HG02610 (cell line): Measurements from ENCODE around the gene IFI27L2.

Experiments
- ATAC-seq: cut with Tn5 transposase; IDR thresholded peaks from one replicate; pipeline ENCODE4 v1.9.1; 2021; ENCODE audit warnings: mild to moderate bottlenecking, moderate library complexity; ENCODE audit not compliant: unreplicated experiment

Gene IFI27L2

DNA sequence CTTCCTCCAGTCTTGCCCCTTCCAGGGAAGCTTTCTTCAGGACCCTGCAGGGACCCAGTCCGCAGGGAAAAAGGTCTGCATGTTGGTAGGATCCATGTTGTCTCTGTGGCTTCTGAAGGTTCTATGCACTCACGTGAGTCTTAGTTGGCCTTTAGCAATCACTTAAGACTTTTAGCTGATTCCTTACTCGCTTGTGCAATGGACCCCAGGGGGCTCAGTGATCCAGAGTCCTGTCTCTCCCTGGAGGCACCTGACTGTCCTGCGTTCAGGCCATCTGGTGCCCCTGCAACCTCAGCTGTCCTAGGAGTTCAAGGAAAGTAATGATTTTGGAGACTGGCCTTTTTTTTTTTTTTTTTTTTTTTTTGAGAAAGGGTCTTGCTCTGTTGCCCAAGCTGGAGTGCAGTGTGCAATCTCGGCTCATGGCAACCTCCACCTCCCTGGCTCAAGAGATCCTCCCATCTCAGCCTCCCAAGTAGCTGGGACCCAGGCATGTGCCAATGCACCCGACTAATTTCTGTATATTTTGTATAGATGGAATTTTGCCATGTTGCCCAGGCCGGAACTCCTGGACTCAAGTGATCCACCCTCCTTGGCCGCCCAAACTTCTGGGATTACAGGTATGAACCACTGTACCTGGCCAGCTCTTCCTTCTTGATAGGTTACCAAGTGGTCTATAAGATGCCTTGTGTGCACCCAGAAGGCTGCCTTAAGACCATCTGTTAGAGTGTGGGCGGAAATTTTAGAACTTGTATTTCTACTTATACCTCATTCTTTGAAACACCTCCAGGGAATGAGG, 4.6 kb downstream of the IFI27L2 start:
- no peak for ATAC-seq

DNA sequence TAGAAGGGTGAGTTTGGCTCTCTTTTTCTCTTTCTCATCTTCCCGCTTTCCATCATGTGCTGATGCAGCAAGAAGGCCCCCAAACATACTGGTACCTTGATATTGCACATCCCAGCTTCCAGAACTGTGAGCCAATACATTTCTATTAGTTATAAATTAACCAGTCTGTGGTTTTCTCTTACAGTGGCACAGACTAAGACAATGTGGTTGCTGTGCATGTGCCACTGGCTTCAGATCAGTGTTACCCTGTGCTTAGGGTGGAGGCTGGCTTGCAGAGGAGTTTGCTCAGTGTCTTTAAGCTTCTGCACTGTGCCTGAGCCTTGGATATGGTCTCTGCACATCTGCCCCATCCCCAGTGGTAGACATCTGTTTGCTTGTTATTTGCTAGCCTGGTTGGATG, 5.5 kb downstream of the IFI27L2 start:
- ATAC-seq = no peak

DNA sequence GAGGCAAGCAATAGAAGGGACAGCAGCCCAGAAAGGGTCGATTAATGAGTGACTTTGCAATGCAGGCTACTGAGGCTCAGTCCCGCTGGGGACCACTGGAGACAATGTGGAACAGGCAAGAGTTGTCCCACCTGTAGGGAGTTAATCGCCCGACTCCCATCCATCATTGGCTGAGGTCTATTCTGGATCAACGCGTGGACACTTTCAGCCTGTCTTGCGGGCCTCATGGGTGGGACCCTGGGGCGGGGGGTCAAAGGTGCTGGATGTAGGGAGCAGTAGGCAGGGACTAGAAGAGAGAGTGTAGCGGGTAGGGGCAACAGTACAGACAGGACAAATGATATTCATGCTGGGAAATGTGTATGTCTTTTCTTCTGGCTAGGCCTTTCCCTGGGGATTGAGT, 6.1 kb downstream of the IFI27L2 start:
- ATAC-seq = no peak

DNA sequence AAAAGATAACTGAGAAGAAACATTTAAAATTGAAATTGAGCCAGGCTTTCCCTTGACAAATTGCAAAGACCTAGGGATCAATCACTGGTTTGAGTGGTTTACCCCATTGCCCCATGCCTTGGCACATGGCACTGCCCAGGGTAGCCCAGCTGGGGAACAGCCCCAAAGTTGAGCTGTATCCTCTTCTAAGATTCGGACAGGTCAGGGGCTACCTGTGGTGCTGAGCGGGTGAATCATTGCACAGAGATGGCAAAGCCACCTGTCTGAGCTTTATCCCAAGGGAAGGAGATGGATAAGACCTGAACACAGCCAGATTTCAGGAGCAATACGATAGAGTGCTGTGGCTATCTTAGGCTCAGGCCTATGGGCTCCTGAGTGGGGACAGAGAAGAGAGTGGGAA, 7.0 kb downstream of the IFI27L2 start:
- ATAC-seq = no peak

DNA sequence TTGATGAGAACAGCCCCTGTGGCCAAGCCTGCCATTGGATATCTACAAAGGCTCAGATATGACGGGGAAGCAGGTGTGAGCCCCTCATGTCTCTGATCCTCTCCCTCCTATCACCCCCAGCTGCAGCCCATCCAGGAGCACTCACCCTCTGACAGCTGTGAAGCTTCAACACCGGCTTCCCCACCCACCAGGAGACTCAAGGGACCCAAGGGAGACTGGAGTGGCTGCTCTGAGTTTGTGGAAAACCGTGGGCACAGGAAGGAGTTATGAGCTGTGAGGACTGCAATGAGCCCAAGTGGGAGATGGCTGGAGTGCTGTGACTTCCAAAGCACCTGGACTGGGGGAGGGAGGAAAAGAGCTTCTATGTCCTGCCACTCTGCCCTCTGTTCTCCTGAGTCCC, 7.9 kb downstream of the IFI27L2 start:
- no peak for ATAC-seq

DNA sequence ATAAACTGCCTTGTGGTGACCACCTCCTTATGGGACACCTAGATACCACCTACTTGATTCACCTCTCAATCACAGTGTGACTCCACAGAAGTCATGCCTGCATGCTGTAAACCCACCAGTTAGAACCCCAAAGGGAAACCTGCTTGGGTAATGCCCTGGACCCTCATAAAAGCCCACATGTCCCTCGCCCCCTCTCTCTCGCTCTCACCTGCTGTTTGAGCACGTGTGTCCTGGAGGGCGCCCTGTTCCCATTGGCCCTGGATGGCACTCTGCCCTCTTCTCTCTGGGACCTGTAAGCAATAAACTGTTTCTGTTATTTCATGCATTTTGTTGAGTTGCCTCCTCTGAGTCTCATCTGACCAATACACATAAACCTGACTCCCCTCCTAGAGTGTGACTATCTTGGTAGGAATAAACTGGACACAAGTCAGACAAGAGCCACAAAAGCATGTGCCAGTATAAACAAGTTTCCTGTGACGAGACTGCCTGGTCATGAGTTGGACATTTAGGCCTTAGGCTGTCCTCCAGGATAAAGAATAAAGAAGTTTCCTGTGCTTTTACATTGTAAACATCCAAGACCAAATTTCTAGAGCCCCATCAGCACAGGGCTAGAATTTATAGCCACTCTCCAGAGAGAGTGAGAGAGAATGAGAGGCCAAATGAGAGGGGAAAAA, 8.6 kb downstream of the IFI27L2 start:
- no peak for ATAC-seq

DNA sequence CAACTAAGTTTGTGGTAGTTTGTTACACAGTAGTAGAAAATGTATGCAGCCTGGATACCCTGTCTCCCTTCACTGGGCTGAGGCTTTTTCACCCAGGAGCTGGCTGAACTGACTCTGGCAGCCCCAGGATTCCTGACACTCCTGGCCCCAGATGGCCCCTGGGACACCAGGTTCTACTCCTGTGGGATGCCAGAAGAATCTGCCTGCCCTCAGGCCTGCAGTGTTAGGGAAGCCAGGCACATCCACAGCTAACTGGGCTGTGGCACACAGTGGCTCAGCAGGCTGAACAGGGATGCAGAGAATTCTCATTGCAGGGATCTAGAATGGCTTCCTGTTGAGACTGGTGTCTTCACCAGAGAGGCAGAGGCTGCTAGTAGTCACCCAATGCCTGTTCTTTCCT, 10.3 kb downstream of the IFI27L2 start:
- ATAC-seq = no peak

DNA sequence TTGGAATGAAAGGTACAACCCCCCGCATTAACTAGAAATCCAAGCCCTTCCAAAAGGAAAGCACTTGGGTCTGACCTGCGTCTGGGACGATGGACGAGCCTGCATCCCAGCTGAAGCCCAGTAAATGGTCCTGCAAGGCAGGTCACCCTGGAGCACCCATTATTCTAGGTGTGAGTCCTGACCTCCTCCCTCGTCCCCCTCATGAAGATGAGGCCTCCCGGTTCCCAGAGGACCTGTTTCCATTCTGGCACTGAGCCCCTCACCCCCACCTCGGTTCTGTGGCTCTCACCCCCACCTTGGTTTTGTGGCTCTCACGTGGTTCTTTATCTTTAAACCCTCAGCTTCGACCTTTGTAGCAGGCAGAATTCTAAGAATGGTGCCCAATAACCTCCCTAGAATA, 11.5 kb downstream of the IFI27L2 start:
- ATAC-seq = no peak

DNA sequence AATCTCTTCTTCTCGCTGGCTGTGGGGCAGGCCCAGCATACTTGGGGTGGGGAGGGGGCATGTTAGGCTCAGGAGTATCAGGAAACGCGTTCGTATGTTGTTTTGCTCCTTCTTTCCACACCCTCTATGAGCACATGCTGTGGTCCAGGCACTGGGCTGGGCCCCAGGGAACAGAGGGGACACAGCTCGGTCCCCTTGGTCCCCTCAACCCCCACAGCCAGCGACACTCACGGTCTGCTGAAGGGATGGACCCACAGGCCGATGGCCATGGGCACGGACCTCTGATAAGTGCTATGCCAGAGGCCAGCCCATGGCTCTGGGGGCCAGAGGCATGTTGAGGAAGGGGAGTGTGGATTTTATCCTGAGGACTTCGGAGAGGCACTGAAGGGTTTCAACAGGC, 12.7 kb downstream of the IFI27L2 start:
- ATAC-seq = no peak

DNA sequence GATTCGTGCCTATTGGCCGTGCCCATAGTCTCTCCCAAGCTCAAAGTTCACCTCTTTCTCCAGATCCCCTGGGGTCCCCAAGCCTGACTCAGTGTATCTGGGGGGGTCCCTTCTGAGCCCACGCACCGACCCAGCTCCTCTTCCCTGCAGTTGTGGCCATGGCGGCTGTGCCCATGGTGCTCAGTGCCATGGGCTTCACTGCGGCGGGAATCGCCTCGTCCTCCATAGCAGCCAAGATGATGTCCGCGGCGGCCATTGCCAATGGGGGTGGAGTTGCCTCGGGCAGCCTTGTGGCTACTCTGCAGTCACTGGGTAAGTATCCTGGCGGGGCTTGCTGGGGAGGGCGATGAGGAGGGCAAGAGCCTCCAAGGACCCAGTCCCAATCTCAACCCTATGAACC, 13.8 kb downstream of the IFI27L2 start:
- no peak for ATAC-seq

DNA sequence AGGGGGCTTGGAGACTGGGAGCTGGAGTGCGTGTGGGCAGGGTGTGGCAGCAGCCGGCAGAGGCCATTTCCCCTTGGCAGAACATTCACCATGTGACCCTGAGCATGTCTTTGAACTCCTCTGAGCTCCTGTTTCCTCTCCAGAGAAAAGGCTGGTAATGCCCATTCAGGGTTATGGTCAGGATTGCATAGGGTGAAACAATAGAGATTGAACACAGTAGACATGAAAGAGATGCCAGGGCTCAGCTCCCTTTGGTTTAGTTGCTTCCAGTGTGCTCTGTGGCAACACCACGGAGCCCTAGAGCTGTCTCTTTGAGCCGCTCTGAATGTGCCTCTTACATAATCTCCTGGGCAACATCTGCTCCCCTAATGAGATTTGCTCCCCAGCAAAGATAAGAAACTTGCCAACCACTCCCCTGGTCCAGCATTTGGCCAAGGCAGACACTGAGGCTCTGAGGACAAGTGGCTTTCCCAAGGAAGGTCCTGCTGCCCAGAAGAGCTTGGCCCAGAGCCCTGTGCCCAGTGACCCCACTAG, 14.3 kb downstream of the IFI27L2 start:
- ATAC-seq = no peak

DNA sequence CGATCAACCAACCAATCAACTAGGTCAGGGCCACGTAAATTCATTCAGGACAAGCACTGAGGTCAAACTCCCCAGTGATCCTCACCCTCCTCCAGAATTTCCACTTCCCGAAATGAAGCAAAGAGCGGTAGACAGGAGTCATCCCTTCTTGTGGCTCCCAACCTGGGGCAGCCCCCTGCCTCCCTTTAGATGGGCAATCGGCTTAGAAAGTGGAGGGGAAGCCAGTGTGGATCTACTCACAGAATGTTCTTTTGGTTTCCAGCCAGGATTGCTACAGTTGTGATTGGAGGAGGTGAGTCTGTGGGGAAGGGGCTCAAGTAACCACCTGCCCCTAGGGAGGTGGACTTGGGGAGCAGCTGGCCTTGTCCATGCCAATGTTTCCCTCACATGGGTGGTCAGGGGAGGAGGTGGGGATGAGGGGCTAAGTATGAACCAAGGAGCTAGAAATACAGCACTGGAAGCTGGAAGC, 14.8 kb downstream of the IFI27L2 start:
- ATAC-seq = no peak

DNA sequence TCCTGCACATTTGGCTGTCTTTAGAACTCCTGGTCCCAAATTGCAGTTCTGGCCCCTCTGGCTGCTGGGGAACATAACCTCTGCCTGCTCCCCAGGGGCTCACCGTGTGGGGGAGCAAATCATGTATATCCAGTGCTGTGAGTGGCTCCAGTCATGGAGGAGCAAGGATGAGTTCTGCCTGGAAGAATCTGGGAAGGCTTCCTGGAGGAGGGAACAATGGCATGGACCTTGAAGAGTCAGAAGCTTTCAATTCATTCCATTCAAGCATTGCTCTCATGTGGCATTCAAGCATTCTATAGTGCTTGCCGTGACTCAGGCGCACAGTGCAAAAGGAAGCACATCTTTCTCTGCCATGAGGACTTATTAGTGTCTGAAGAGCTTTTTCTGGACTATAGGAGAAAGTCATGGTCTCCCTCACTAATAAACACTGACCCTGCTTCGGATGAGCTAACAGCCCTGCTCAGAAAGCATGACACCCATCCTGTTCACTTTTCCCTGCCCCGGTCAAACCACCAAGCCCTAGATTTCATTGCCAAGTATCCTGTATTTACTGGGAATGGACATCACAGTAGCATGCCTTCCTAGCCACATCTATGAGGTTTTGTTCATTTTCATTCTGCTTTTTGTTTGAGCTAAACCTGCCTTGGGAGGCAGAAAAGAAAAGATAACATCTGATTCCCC, 15.4 kb downstream of the IFI27L2 start:
- no peak for ATAC-seq

DNA sequence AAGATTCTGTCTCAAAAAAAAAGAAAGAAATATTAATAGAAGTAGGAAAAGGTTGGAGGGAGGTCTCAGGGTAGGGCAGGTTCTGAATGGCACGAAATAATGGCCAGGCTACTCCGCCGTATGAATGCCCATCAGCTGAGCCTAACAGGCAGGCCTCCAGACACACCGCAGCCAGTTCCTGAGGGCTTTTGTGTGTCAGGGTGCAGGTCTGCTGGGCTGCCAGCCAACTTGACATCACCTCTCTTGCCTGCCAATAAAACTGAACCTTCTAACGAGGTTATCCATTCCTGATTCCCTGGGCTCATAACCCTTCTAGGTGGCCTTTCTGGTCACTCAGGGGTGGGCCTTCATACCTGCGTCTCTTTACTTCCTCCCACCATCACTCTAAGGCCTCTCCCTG, 15.9 kb downstream of the IFI27L2 start:
- ATAC-seq = no peak

DNA sequence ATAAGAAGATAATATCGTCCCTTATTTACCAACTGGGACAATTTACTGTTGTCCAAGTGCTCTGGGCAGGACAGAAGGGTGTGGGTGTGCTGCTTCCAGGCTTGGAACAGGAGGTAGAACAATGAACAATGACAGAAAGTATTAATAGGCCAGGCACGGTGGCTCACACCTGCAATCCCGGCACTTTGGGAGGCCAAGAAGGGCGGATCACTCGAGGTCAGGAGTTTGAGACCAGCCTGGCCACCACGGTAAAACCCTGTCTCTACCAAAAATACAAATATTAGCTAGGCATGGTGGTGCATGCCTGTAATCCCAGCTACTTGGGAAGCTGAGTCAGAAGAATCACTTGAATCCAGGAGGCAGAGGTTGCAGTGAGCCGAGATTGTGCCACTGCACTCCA, 16.3 kb downstream of the IFI27L2 start:
- ATAC-seq = no peak

DNA sequence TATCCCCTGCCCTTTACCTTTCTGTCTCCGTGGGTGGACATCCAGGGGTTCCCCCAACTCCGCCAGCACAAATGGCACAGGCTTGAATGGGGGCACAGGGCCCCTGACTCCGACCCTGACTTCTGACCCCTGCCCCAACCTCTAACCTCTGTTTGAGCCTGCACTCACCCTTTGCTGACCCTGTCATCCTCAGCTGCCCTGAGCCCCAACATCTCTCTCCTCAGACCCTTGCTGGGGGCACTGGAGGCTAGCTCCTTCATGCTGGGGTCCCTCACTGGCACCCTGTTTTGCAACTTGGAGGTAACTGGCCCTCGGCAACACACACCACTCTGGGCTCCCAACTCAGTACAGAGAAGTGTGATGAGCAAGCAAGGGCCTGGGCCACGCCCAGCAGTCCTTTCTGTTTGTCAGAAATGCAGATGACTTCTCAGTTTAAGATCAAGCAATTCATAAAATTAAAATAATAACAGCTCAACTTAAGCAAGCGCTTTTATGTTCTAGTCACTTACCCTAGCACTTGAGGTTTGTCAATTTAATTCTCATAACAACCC, 16.8 kb downstream of the IFI27L2 start:
- no peak for ATAC-seq

DNA sequence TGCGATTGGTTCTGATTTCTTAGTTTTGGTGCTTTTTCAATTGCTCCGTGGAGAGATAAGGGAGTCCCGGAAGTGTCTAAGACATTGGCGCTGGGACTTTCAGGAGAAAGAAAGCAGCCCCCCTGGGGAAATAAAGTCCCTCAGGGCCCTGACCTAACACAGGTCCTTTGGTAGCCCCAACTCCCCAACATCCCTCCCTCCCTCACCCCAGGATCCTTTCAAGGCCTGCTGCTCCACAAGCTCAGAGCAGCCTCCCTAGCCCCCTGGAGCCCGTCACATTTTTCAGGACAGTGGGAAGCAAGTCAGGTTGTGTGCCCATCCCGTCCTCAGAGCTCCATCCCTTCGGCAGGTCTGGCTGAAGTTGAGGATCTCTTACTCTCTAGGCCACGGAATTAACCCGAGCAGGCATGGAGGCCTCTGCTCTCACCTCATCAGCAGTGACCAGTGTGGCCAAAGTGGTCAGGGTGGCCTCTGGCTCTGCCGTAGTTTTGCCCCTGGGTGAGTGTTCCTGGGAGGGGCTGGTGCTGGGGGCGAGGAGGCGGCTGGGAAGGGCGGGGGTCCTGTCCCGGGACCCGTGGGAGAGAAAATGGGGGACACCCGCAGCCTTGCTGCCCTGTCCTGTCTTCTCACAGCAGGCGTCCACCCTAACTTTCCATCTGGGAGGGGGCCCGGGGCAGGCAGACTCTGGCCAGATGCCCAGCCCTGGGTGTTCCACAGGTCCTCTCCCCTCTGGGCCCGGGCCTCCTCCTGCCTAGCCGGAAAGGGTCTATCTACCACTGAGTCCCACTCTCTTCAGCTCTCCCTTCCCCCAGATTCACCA, 17.9 kb downstream of the IFI27L2 start:
- no peak for ATAC-seq

DNA sequence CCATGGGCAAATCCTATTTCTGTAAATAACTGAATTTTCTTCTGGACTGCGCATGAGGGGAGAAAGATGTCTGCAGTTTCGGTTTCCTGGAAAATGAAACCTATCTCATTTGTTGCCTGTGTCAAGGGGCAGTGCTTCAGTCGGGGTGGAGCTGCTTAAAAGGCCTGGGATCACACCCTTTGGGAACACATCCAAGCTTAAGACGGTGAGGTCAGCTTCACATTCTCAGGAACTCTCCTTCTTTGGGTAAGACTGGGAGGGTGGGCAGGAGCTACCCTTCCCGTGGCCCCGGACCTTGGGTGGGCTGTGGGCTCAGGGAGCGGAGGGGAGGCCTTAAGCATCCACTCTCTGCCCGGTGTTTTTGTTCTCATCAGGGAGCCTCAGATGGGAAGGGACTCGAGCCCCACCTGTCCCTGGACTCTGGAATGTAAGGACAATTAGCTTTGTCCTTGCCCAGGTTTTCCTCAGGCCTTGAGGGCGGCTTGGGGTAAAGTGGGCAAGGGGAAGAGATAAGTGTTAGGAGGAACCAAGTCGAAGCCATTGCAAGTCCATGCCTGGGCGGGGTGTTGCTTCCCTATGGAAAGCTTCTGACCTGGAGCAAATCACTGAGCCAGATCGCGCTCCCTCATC, 18.7 kb downstream of the IFI27L2 start, which contains the start of gene IFI27:
IFI27 (plus strand) TSS at position 185 of the 630 bp plus-strand sequence.
- no peak for ATAC-seq

DNA sequence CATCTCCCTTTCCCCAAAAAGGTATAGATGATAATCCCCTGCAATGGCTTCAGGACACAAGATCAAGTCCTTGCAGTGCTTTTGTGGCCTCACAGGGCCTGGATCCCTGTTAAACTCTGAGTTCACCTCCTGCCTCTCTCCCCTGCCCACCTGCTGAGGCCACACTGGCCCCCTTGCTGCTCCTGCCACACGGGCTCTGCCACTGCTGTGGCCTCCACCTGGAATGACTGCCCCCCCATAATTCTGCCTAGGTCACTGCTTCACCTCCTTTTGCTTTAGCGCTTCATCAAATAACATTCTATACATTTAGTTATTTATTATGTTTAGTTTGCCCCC, 19.5 kb downstream of the IFI27L2 start:
- no peak for ATAC-seq

DNA sequence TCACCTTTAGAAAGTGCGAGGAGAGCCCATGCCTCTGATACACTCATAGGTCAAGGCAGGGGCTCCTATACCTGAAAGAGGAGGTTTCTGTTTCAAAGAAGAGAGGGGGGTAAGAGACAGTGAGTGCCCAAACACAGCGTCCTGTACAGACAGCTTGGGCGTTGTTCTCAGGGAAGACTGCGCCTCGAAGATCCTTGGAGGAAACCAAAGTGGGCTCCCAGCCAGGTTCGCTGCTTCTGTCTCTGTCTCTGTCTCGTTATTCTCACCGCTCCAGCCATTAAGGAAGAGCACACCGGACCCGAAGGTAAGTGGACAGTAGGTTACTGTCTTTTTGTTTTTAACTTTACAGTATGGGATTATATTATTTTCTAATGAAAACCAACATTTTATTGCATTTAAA, 24.7 kb downstream of the IFI27L2 start:
- ATAC-seq = no peak
